GM18951 (cell line): ENCODE results near the gene ECSCR.
"Not testable (repeated sequence)": the region's sequence is repeated elsewhere in the genome, so short reads cannot be mapped to it uniquely, and the experiment has no call there.

Experiments
- POLR2A ChIP-seq: IDR thresholded peaks from 4 replicates; pipeline ENCODE4 v1.6.1; 2011; ENCODE audit warnings: mild to moderate bottlenecking; ENCODE audit not compliant: insufficient read length, insufficient read depth; ENCODE audit errors: extremely low read depth
- in situ Hi-C: fragments of 300-500 bp; cut with MboI; formaldehyde crosslinking; loops from one replicate; pipeline ENCODE4 v1.12.0; 2022; ENCODE audit warnings: low sequenced_read_pairs, mixed read lengths, inconsistent platforms; ENCODE audit not compliant: unreplicated experiment

ECSCR gene

DNA sequence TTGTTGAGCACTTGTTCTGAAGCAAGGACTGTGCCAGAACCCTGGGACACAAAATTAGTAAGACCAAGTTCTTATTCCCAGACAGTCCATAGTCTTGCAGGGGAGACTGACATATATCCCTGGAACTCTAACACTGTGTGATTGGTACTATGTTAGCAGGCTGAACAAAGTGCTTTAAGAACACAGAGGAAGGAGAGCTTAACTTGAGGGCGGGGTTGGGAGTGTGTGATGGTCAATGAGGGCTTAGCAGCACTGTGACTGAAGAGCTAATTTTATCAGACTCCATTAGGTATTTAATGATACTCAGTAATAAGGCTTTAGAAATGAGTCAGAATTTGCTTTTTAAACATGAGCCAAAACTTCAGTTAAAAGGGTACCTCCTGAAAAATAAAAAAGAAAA, 43.8 kb downstream of the ECSCR start:
- in situ Hi-C loops, result no loop called here

GRCh38 chr5:139417214-139417613, 45.3 kb downstream of the ECSCR start:
- no peak for TF ChIP-seq POLR2A
- in situ Hi-C loops, result no loop called here

More for the DNA sequence above, 43.8 kb downstream of the ECSCR start:
- TF ChIP-seq POLR2A, result no peak

- no peak for TF ChIP-seq POLR2A
- in situ Hi-C loops, result no loop called here
These were observed 45.9 kb downstream of the ECSCR start for GRCh38 chr5:139416651-139417050.

DNA sequence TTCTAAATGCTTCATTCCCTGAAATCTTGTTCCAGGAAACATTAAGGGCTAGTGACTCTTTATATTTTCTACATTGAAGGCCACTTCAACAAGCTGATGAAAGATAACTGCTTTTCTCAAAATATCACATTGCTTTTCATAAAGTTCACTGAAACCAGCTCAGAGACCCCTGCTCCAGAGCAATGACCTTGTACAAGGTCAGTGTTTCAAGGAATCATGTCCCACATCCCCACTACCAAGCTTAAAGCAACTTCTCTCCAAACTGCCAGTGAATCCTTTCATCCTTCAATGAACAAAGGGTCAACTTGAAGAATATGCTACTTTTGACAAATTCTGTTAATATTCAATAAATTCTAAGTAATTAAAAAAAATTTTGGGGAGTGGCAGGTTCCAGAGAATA, 46.7 kb downstream of the ECSCR start:
- in situ Hi-C loops, result no loop called here
- TF ChIP-seq POLR2A, result no peak

DNA sequence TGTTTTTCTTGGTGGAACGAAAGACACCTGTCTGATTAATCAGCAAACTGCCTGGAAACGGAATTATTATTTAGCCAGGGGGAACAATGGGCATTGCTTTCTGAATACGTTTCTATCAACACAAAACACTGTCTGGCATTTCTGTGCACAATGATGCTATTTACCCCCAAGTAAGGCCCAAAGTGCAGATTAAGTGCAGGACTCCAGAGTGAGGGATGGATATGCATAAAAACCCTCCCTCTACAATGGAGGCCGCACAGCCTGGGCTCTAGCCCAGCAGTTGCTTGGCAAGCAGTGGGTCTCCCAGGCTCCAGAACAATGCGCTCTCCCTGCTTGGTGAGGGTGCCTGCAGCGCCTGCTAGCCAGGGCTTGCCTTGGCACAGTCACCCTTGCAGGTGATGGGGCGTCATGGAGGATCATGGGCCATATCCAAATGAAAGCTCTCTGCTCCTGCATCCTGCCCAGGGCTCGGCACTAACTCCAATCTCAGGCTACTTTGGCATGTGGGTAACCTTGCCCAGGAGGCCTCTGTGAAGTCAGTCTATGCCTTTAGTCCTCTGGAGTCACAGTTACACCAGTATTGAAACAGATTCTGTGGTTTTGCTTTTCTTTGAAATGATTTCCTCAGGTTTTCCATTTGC, 47.2 kb downstream of the ECSCR start:
- in situ Hi-C loops, result no loop called here
- no peak for TF ChIP-seq POLR2A

GRCh38 chr5:139414581-139415130, 47.9 kb downstream of the ECSCR start:
- in situ Hi-C loops, result no loop called here
- no peak for TF ChIP-seq POLR2A

- in situ Hi-C loops, result no loop called here
- no peak for TF ChIP-seq POLR2A
These were observed 48.6 kb downstream of the ECSCR start for GRCh38 chr5:139413963-139414362.

GRCh38 chr5:139413153-139413552, 49.4 kb downstream of the ECSCR start:
- in situ Hi-C loops, result no loop called here
- TF ChIP-seq POLR2A, result no peak

DNA sequence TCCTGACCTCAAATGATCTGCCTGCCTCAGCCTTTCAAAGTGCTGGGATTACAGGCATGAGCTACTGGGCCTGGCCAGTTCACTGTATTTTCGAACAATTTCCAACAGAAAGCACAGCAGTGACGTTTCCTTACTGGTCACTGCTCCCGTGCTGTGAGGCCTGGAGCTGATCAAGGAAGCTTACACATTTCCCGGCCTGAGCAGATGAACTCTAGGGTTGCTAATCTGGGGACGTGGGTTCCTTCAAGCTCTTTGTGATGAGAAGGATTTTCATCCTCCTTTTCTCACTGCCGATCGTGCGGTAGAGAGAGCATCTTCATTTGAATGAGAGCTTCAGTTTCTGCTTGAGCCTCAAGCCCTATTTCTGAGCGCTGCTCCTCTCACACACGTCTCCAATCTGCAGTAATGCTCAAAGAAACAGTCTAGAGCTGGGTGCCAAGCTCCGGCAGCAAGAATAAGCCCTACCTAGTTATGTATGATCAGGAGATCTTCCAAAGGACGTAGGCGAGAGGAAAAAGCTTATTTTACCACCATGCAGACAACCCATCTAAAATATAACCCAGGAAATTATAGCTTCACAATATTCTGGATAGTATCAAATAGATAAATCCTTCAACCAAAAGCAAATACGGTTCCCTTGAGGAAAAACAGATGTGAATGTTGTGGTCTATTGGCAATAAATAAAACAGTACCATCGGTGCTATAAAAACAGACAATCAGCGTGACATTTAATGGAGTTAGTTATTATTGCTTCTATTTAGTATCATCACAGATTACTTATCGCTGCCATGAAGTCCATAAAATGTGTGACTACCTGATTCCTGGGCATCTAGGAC, 51.3 kb downstream of the ECSCR start:
- TF ChIP-seq POLR2A, result no peak
- in situ Hi-C loops, result no loop called here

- no peak for TF ChIP-seq POLR2A
- in situ Hi-C loops, result no loop called here
These were observed 52.2 kb downstream of the ECSCR start for GRCh38 chr5:139410121-139410992.

DNA sequence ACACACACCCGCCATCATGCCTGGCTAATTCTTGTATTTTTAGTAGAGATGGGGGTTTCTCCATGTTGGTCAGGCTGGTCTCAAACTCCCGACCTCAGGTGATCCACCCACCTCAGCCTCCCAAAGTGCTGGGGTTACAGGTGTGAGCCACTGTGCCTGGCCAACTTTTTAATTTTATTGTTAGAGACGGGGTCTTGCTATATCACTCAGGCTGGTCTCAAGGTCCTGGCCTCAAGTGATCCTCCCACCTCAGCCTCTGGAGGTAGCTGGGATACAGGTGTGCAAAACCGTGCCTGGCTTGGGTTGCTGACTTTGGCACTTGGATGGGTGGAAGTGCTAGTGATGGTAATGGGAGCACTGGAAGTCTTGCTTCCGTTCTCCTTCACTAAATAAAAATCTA, 53.4 kb downstream of the ECSCR start:
- in situ Hi-C loops, result not testable (repeated sequence)

- in situ Hi-C loops, result no loop called here
- TF ChIP-seq POLR2A, result no peak
These were observed 54.4 kb downstream of the ECSCR start for GRCh38 chr5:139408191-139408590.

DNA sequence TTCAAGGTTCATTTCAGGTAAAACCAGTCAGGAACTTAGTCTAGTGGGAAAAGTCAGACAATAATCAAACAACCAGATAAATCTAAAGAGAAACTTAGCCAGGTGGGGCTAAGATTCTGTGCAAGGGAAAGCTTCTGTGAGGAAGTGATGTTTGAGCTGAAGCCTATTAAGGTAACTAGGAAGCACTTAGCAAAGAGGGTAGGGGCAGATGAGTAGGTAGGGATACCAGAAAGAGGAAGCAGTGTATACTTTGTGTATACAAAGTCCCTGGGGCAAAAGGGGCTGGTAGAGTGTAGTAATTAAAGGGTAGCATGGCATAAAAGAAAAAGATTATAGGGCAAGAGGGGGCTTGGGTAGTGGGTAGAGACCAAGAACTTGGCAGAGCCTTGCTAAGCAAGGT, 55.0 kb downstream of the ECSCR start:
- no peak for TF ChIP-seq POLR2A
- in situ Hi-C loops, result no loop called here
